Stomach (tissue), 4 donors: Measurements from ENCODE around the gene ABI3BP.

Source experiments
- EP300 ChIP-seq: sonication (generic); formaldehyde crosslinking; IDR thresholded peaks from one replicate; pipeline ENCODE4 v1.6.1; 2017; ENCODE audit warnings: antibody characterized with exemption
- POLR2A ChIP-seq, 4 donors: fragments of 450-650 bp; IDR thresholded peaks; one replicate each; pipeline ENCODE4 v1.6.1; 2016; ENCODE audit warnings: antibody characterized with exemption in 4 of 4, control low read depth in 2 of 4, mild to moderate bottlenecking in 1 of 4, moderate library complexity in 1 of 4
- POLR2AphosphoS5 ChIP-seq, 3 donors: sonication (generic); formaldehyde crosslinking; IDR thresholded peaks; one replicate each; pipeline ENCODE4 v1.6.1; 2016; ENCODE audit warnings: antibody characterized with exemption in 3 of 3
- TF ChIP-seq, protein P1 (sequence below), 7 experiments: fragments of 450-650 bp in 4 of 7; fragments of 200-600 bp in 3 of 7; sonication (generic) in 3 of 7; IDR thresholded peaks; one replicate each; pipeline ENCODE4 v1.5.1; 2016 to 2019; ENCODE audit warnings: antibody characterized with exemption in 7 of 7, control low read depth in 2 of 7, mild to moderate bottlenecking in 1 of 7

DNA sequence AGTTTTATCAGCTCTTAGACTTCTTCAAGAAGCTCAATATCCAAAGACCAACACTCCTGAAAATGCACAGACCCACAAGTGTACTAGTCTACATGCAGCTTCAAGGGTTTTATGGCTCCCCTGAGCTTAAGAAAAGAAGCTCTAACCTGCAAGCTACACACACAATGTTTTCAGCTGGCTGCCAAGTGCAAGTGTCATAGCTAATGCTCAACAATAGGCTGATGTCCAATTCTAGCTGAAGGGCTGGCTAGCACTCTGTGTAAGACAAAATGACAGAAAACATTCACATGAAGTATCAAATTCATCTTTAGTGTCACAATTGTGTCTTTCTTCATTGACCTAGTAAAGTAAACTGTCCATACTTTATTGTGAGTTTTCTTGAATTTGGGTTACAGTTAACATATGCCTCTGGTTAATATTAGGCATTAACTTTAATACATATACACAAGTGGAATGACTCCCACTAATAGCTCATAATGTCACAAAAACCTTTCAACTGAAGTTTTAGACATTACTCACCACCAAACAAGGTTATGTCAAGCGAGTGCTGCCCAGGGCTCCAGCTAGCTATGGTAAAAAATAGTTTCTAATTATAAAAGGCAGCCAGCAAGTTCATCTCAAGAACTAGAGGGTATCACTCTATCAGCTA lies 15.1 kb downstream of the ABI3BP start:
- TF ChIP-seq EP300, result no peak
- TF ChIP-seq, protein P1, sequence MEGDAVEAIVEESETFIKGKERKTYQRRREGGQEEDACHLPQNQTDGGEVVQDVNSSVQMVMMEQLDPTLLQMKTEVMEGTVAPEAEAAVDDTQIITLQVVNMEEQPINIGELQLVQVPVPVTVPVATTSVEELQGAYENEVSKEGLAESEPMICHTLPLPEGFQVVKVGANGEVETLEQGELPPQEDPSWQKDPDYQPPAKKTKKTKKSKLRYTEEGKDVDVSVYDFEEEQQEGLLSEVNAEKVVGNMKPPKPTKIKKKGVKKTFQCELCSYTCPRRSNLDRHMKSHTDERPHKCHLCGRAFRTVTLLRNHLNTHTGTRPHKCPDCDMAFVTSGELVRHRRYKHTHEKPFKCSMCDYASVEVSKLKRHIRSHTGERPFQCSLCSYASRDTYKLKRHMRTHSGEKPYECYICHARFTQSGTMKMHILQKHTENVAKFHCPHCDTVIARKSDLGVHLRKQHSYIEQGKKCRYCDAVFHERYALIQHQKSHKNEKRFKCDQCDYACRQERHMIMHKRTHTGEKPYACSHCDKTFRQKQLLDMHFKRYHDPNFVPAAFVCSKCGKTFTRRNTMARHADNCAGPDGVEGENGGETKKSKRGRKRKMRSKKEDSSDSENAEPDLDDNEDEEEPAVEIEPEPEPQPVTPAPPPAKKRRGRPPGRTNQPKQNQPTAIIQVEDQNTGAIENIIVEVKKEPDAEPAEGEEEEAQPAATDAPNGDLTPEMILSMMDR (IDR thresholded peaks at IDR 0.05), result no peak
- no peak for TF ChIP-seq POLR2A (IDR thresholded peaks at IDR 0.05)
- TF ChIP-seq POLR2AphosphoS5 (IDR thresholded peaks at IDR 0.05), result no peak
